Neural crest cell (in vitro differentiated cells): ENCODE results near the gene KCNIP3. TPM values are rescaled to one million over a fixed set of nuclear protein-coding genes. Genes with fewer than 3 reads are reported as not detected.
A peak's percentile ranks its signal among the peaks of the same experiment; 100 is the strongest.

Experiments used
- DNase-seq: peaks from one replicate; pipeline ENCODE4 v3.0.0; 2021; ENCODE audit warnings: low read depth, mixed read lengths, low spot score
- H3K27ac Mint-ChIP-seq: one replicate; pipeline ENCODE4 v1.8.0; 2021; ENCODE audit warnings: mild to moderate bottlenecking, mixed read lengths; ENCODE audit not compliant: unreplicated experiment
- H3K27me3 Mint-ChIP-seq: 2 replicates; pipeline ENCODE4 v1.8.0; 2021; ENCODE audit warnings: low read depth, mild to moderate bottlenecking, mixed read lengths
- H3K36me3 Mint-ChIP-seq: 2 replicates; pipeline ENCODE4 v1.8.0; 2021; ENCODE audit warnings: low read depth, mild to moderate bottlenecking, mixed read lengths
- H3K4me1 Mint-ChIP-seq: 2 replicates; pipeline ENCODE4 v1.8.0; 2021; ENCODE audit warnings: mixed read lengths
- H3K4me3 Mint-ChIP-seq: one replicate; pipeline ENCODE4 v1.8.0; 2021; ENCODE audit warnings: mild to moderate bottlenecking, mixed read lengths
- H3K9me3 Mint-ChIP-seq: 2 replicates; pipeline ENCODE4 v1.8.0; 2021; ENCODE audit warnings: mixed read lengths
- CTCF ChIP-seq: fragments of 200-600 bp; sonication (generic); conservative IDR thresholded peaks from 2 replicates; pipeline ENCODE4 v1.5.0; 2021; ENCODE audit warnings: antibody characterized with exemption, mild to moderate bottlenecking
- long read RNA-seq: library from polyadenylated mRNA; unstranded; transcript quantifications from one replicate; pipeline ENCODE4 v2.0.0, GENCODE V29; 2020
- total RNA-seq: library from RNA; stranded (reverse); gene quantifications from 2 replicates; pipeline ENCODE4 v1.2.1, GENCODE V29; 2021

The KCNIP3 gene
- total RNA-seq: 2.9 and 4.1 TPM in 2 replicates
- long read RNA-seq: 0 reads

DNA sequence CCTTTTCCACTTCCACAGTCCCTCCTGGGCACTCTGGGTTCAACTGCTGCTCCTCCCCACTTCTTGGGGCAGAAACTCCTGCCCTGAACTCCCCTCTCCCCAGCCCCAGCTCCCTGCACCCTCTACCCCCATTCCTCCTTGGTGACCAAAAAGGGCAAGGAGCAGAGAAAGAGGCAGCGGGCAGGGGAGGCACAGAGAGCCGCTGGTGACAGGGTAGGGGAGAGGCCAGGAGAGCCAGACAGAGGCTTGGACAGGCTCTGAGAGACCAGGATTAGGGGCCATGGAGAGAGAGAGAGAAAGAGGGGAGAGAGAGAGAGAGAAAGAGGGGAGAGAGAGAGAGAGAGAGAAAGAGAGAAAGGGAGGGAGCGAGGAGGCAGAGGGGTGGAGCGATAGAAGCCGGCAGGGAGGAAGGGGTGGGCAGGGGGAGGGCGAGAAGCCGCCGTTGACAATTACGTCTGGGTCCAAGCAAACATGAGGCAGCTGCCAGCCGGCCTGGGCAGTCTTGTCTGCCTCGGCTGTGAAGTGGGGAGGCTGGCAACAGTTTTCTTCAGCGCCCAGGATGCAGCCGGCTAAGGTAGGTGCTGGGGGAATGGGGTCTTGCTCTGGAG is at the start of gene KCNIP3:
KCNIP3 (plus strand) TSS at position 468 of the 608 bp plus-strand sequence; CDS start at position 560, 92 bp downstream.
- H3K36me3 Mint-ChIP-seq: no peaks in the 10 kb centered on the region
- no peaks in the 10 kb centered on the region for H3K9me3 Mint-ChIP-seq
- no peak for DNase-seq
- no peak within 1 kb of the TSS for H3K4me3 Mint-ChIP-seq
- peaks cover 8% of the 10 kb centered on the region for H3K4me1 Mint-ChIP-seq
- no peak for TF ChIP-seq CTCF
- H3K27ac Mint-ChIP-seq: peak within 1 kb of the TSS; percentile 86
- H3K27me3 Mint-ChIP-seq: no peaks in the 10 kb centered on the region

DNA sequence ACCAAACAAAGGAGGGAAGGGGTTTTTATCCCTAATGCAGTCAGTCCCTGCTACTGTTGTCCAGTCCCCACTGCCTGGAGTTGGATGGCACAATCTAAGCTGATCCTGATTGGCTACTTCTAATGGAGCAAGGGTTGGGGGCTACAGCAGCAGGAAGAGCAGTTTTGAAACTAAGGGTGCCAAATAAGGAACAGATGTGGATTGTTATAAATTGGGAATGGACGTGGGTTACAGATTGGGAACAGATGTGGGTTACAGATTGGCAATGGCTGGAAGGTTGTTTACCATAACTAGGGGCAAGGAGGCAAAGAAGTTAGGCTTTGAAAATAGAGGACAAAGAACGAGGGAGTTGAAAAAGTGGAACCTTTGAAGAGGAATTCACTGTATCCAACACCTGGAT is 38.9 kb upstream of the KCNIP3 start:
- no peak for DNase-seq
- Mint-ChIP-seq H3K27ac (no peak overlapping the region), H3K27me3 (no peaks in the 10 kb centered on the region), H3K9me3 (peaks cover 5% of the 10 kb centered on the region), H3K4me1 (peaks cover 5% of the 10 kb centered on the region), H3K4me3 (no peak overlapping the region), H3K36me3 (peaks cover 3% of the 10 kb centered on the region)
- no peak for TF ChIP-seq CTCF

- Mint-ChIP-seq H3K9me3 (peaks cover 3% of the 10 kb centered on the region), H3K4me3 (no peak overlapping the region), H3K36me3 (peaks cover 3% of the 10 kb centered on the region), H3K4me1 (peaks cover 5% of the 10 kb centered on the region), H3K27ac (peak overlapping the region; percentile 8), H3K27me3 (no peaks in the 10 kb centered on the region)
- no peak for DNase-seq
- TF ChIP-seq CTCF: no peak
These were observed 36.8 kb upstream of the KCNIP3 start for GRCh38 chr2:95260028-95261023.

- DNase-seq: no peak
- Mint-ChIP-seq H3K36me3 (peaks cover 2% of the 10 kb centered on the region), H3K9me3 (peaks cover 3% of the 10 kb centered on the region), H3K4me3 (no peak overlapping the region), H3K27ac (no peak overlapping the region), H3K27me3 (no peaks in the 10 kb centered on the region), H3K4me1 (peaks cover 5% of the 10 kb centered on the region)
- TF ChIP-seq CTCF: no peak
These were observed 35.5 kb upstream of the KCNIP3 start for GRCh38 chr2:95261602-95262001.

DNA sequence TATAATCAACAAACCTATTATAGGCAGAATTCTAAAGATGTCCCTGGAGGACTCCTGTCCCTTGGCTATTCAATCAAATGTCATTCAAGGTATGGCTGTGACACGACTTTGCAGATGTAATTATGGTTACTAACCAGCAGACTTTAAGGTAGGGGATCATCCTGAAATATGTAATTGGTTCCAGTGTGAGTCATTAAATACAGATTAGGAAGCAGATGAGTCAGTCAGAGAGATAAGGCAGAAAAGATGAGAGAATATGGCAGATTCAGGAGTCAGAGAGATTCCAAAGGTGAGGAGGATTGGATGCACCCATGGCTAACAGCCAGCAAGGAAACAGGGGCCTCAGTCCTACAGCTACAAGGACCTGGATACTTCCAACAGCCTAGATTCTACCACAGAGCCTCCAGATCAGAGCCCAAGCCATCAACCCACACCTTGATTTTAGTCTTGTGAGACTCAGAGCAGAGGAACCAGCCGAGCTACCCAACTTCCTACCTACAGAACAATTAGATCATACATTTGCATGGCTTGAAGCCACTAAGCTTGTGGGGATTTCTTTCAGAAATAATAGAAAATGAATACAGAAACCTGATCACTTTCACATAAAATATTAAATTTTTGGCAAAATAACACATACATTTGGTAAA is 34.1 kb upstream of the KCNIP3 start:
- Mint-ChIP-seq H3K27ac (no peak overlapping the region), H3K4me1 (peaks cover 12% of the 10 kb centered on the region), H3K27me3 (no peaks in the 10 kb centered on the region), H3K4me3 (no peak overlapping the region), H3K36me3 (no peaks in the 10 kb centered on the region), H3K9me3 (peaks cover 3% of the 10 kb centered on the region)
- no peak for TF ChIP-seq CTCF
- DNase-seq: no peak
